OCI-LY7 (cell line): Measurements from ENCODE around the gene GMDS.

ENCODE experiments used
- CTCF ChIP-seq: fragments of 200-600 bp; sonication (generic); conservative IDR thresholded peaks from 2 replicates; pipeline ENCODE4 v1.5.1; 2014; ENCODE audit warnings: mild to moderate bottlenecking, antibody characterized with exemption, low read length, moderate library complexity, mixed read lengths
- EZH2phosphoT487 ChIP-seq: fragments of 200-600 bp; sonication (generic); IDR thresholded peaks from 2 replicates; pipeline ENCODE4 v1.6.1; 2018; ENCODE audit warnings: low read depth, borderline replicate concordance, mild to moderate bottlenecking, mixed run types, antibody characterized with exemption, low read length, moderate library complexity, mixed read lengths

GRCh38 chr6:2237001-2237400 is 8.4 kb downstream of the GMDS start:
- TF ChIP-seq CTCF = no peak
- no peak for TF ChIP-seq EZH2phosphoT487
